Testis (tissue), 3 donors: ENCODE results near the gene METTL26. TPM values are rescaled to one million over a fixed set of nuclear protein-coding genes. Genes with fewer than 3 reads are reported as not detected.

ENCODE experiments used
- DNase-seq: peaks from one replicate; pipeline ENCODE4 v3.0.0-alpha.2; 2019
- H3K27ac ChIP-seq, 2 donors: fragments of 200-600 bp; sonication (generic); one replicate each; pipeline ENCODE4 v1.5.1; 2019
- H3K27me3 ChIP-seq: fragments of 200-600 bp; sonication (generic); one replicate; pipeline ENCODE4 v1.5.1; 2019
- H3K36me3 ChIP-seq: fragments of 200-600 bp; sonication (generic); one replicate; pipeline ENCODE4 v1.5.1; 2017; ENCODE audit warnings: low read depth; ENCODE audit errors: missing control alignments
- H3K4me1 ChIP-seq: fragments of 200-600 bp; sonication (generic); one replicate; pipeline ENCODE4 v1.5.1; 2019
- H3K4me3 ChIP-seq, 2 donors: fragments of 200-600 bp; sonication (generic); one replicate each; pipeline ENCODE4 v1.5.1; 2017 to 2019
- H3K9me3 ChIP-seq: fragments of 200-600 bp; sonication (generic); one replicate; pipeline ENCODE4 v1.5.1; 2017
- POLR2A ChIP-seq: fragments of 450-650 bp; IDR thresholded peaks from one replicate; pipeline ENCODE4 v1.6.1; 2017; ENCODE audit warnings: antibody characterized with exemption, mild to moderate bottlenecking, moderate library complexity
- WGBS, 2 donors: methylation state at CpG; one replicate each; pipeline ENCODE4 v1.1.5; 2018; 5-methylcytosine and 5-hydroxymethylcytosine counted together
- intact Hi-C: fragments of 100-400 bp; cut with DNase I; formaldehyde crosslinking; loops from one replicate; pipeline ENCODE4 v1.15.1; 2023; ENCODE audit warnings: low total_unique reads
- polyA plus RNA-seq: library from polyadenylated mRNA; stranded (reverse); fragments of 350-450 nt; fragmentation: Illumina TruSeq; extraction: RNeasy Lipid Tissue Mini Kit (QIAGEN cat#74804); gene quantifications from one replicate; pipeline ENCODE4 v1.2.3, GENCODE V29; 2014; ENCODE audit warnings: low read depth, low replicate concordance; ENCODE audit not compliant: insufficient read depth
- total RNA-seq, 2 donors: library from RNA; depleted of rRNA; stranded (reverse); fragments of >200 nt; gene quantifications; one replicate each; pipeline ENCODE4 v1.2.3, GENCODE V29; 2016
- TF ChIP-seq, protein P1 (sequence below), 3 experiments: fragments of 450-650 bp in 2 of 3; fragments of 200-600 bp in 1 of 3; sonication (generic) in 1 of 3; IDR thresholded peaks; one replicate each; pipeline ENCODE4 v1.5.1; 2016 to 2019; ENCODE audit warnings: antibody characterized with exemption in 3 of 3, mild to moderate bottlenecking in 2 of 3, moderate library complexity in 1 of 3

The METTL26 gene
- total and polyA plus RNA-seq, 3 donors from 2014 or later = 72.1 to 185 (median 161) TPM

GRCh38 chr16:674968-675883, 39.1 kb upstream of the METTL26 start, which contains the start of gene RHBDL1:
Gene RHBDL1, plus strand, starts transcription at chr16:675671. Its CDS starts 120 bp downstream, at chr16:675791.
- TF ChIP-seq, protein P1, sequence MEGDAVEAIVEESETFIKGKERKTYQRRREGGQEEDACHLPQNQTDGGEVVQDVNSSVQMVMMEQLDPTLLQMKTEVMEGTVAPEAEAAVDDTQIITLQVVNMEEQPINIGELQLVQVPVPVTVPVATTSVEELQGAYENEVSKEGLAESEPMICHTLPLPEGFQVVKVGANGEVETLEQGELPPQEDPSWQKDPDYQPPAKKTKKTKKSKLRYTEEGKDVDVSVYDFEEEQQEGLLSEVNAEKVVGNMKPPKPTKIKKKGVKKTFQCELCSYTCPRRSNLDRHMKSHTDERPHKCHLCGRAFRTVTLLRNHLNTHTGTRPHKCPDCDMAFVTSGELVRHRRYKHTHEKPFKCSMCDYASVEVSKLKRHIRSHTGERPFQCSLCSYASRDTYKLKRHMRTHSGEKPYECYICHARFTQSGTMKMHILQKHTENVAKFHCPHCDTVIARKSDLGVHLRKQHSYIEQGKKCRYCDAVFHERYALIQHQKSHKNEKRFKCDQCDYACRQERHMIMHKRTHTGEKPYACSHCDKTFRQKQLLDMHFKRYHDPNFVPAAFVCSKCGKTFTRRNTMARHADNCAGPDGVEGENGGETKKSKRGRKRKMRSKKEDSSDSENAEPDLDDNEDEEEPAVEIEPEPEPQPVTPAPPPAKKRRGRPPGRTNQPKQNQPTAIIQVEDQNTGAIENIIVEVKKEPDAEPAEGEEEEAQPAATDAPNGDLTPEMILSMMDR (IDR thresholded peaks at IDR 0.05) = no peak
- no peak for TF ChIP-seq POLR2A
- intact Hi-C loops = no loop called here
- WGBS, 2 donors = 6 to 11% methylated on average over 3 to 61 of the region's 73 CpGs
- Histone ChIP-seq H3K36me3 (no peaks in the 10 kb centered on the region), H3K4me1 (peaks cover 26% of the 10 kb centered on the region), H3K27ac (peak within 1 kb of the TSS in 1 of 2 donors; percentile 64), H3K4me3 (peak within 1 kb of the TSS in 1 of 2 donors; percentile 24), H3K9me3 (no peaks in the 10 kb centered on the region), H3K27me3 (no peaks in the 10 kb centered on the region)
- DNase-seq = no peak

DNA sequence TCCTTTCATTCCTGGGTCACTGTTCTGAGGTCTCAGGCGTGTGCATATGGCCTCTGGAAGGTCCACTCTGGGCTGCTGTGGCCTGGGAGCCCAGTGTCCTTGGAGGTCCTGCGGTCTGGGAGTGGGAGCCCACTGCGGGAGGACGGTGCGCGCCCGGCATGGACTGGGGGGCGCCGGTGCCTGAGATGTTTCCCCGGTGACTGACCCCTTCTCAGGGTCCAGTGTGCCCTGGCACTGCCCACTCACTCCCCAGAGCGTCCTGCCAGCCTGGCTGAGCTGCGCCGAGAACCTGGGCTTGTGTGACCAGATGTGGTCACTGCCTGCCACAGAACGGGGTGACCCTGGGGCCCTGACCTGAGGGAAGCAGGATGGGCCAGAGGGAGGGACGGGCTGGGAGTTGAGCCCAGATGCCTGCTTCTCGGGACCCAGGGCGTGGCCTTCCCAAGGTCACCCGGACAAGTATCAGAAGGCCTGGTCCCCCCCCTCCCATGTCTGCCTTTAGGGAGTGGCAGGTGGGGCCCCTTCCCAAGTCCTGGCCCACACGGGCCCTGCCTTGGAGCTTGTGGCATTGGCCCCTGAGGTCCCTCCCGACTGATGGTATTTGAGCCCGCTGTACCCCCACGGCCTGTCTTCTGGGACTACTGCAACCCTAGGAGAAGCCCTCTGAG, 38.2 kb upstream of the METTL26 start:
- WGBS, 2 donors = 52 to 61% methylated on average over 6 to 21 of the region's 22 CpGs
- no peak overlapping the region for H3K4me3 ChIP-seq

GRCh38 chr16:673399-673991, 37.4 kb upstream of the METTL26 start:
- TF ChIP-seq, protein P1 (IDR thresholded peaks at IDR 0.05) = no peak
- TF ChIP-seq POLR2A = no peak
- DNase-seq = no peak
- 87 to 95% methylated on average over 8 to 15 of the region's 18 CpGs for WGBS, 2 donors
- Histone ChIP-seq H3K4me3 (no peak overlapping the region), H3K27ac (no peak overlapping the region), H3K27me3 (no peaks in the 10 kb centered on the region), H3K36me3 (no peaks in the 10 kb centered on the region), H3K4me1 (peaks cover 26% of the 10 kb centered on the region), H3K9me3 (no peaks in the 10 kb centered on the region)
- intact Hi-C loops = no loop called here

More for the DNA sequence above, 38.2 kb upstream of the METTL26 start:
- no peak overlapping the region for H3K27ac ChIP-seq
- TF ChIP-seq, protein P1 (IDR thresholded peaks at IDR 0.05) = no peak
- TF ChIP-seq POLR2A = no peak
- no peaks in the 10 kb centered on the region for H3K27me3 ChIP-seq
- DNase-seq = peak; percentile 58
- intact Hi-C loops = no loop called here
- no peaks in the 10 kb centered on the region for H3K36me3 ChIP-seq
- H3K4me1 ChIP-seq = peaks cover 26% of the 10 kb centered on the region
- H3K9me3 ChIP-seq = no peaks in the 10 kb centered on the region

DNA sequence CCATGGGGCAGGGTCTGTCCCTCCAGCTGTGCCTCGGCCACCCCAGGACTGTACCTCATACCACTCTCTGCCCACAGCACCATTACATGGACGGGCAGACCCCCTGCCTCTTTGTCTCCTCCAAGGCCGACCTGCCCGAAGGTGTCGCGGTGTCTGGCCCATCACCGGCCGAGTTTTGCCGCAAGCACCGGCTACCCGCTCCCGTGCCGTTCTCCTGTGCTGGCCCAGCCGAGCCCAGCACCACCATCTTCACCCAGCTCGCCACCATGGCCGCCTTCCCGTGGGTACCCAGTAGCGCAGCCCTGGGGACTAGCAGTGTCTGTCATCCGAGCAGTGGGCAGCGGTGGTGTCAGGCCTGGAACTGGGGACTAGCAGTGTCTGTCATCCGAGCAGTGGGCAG, 36.7 kb upstream of the METTL26 start:
- H3K4me3 ChIP-seq = no peak overlapping the region
- intact Hi-C loops = no loop called here
- DNase-seq = no peak
- 95 to 100% methylated on average over 2 to 21 of the region's 21 CpGs for WGBS, 2 donors
- peaks cover 26% of the 10 kb centered on the region for H3K4me1 ChIP-seq
- H3K27ac ChIP-seq = no peak overlapping the region
- no peaks in the 10 kb centered on the region for H3K9me3 ChIP-seq
- H3K36me3 ChIP-seq = no peaks in the 10 kb centered on the region
- H3K27me3 ChIP-seq = no peaks in the 10 kb centered on the region
- TF ChIP-seq, protein P1 (IDR thresholded peaks at IDR 0.05) = no peak
- TF ChIP-seq POLR2A = no peak
